ENCODE results near the gene MLH3.

DNA sequence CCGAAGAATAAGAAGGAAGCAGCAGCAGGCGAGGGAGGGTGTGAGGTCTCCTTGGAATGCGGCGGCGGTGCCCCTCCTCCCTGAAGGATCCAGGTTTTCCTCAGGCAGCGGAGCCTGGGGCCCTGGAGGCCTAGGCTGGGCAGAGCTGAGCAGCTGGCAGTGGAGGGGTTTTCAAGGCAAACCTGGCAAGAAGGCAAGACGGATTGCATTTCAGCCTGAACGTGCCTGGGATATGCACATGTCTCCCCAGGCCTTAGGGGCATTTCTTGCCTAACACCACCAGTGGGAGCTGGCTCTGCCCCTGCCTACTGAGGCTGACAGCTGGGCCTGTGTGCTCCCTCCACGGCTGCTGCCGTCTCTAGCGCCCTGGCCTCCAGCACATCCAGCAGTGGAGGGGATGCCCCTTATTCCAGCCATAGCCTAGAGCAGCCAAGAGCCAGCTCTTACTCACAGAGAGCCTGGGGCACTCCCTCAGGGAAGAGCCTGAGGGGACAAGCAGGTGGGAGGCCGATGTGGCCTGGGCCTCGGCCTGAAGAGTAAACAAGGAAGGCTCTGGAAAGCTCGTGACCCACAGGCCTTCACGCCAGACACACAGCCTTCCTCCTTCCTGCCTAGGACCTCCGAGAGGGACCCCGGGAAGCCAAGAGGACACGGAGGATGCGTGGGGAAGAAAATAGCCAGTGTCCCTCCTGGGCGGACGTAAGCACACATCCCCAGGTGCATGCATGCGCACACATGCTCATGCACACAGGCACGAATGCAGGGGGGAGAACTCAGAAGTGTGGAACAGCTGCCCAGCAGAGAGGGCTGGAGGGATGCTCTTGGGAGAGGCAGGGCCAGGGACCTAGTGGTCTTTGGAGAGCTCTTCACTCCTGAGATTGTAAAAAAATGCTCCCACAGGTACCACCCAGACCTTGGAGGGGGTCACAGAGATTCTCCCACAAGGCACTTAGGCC lies 71.5 kb downstream of the MLH3 start:
- TF ChIP-seq EZH2phosphoT487 (IDR thresholded peaks at IDR 0.05; ENCODE audit: insufficient read depth, low read depth) = no peak
- no peak for TF ChIP-seq EZH2 (IDR thresholded peaks at IDR 0.05; ENCODE audit: insufficient read depth, poor library complexity, severe bottlenecking)
